Uterus (tissue), 4 donors: ENCODE data around the gene ADCY4. TPM values are rescaled to one million over a fixed set of nuclear protein-coding genes. Genes with fewer than 3 reads are reported as not detected.
A peak's percentile ranks its signal among the peaks of the same experiment; 100 is the strongest.

ENCODE experiments used
- DNase-seq, 2 donors: peaks; one replicate each; pipeline ENCODE4 v3.0.0-alpha.2; 2019 to 2020
- H3K27ac ChIP-seq, 2 donors: fragments of 200-600 bp; sonication (generic); 1 replicate in 1 of 2; 2 replicates in 1 of 2; pipeline ENCODE4 v1.5.1; 2016 to 2018
- H3K27me3 ChIP-seq, 2 donors: fragments of 200-600 bp; sonication (generic); one replicate each; pipeline ENCODE4 v1.5.1; 2018 to 2019; ENCODE audit warnings: control low read depth in 1 of 2
- H3K36me3 ChIP-seq, 2 donors: fragments of 200-600 bp; sonication (generic); one replicate each; pipeline ENCODE4 v1.5.1; 2019; ENCODE audit warnings: control low read depth in 1 of 2
- H3K4me1 ChIP-seq, 2 donors: fragments of 200-600 bp; sonication (generic); one replicate each; pipeline ENCODE4 v1.5.1; 2018 to 2019; ENCODE audit warnings: control low read depth in 1 of 2
- H3K4me3 ChIP-seq, 2 donors: fragments of 200-600 bp; sonication (generic); 1 replicate in 1 of 2; 2 replicates in 1 of 2; pipeline ENCODE4 v1.5.1; 2018 to 2019; ENCODE audit warnings: mild to moderate bottlenecking in 1 of 2
- H3K9me3 ChIP-seq, 2 donors: fragments of 200-600 bp; sonication (generic); one replicate each; pipeline ENCODE4 v1.5.1; 2019; ENCODE audit warnings: control low read depth in 1 of 2
- CTCF ChIP-seq, 4 experiments: fragments of 200-600 bp in 2 of 4; fragments of 450-650 bp in 2 of 4; sonication (generic) in 2 of 4; IDR thresholded peaks; one replicate each; pipeline ENCODE4 v1.5.1; 2016 to 2019; ENCODE audit warnings: antibody characterized with exemption in 4 of 4, mild to moderate bottlenecking in 2 of 4, moderate library complexity in 1 of 4
- POLR2A ChIP-seq, 2 donors: fragments of 450-650 bp; IDR thresholded peaks; one replicate each; pipeline ENCODE4 v1.6.1; 2016; ENCODE audit warnings: antibody characterized with exemption in 2 of 2, mild to moderate bottlenecking in 1 of 2, moderate library complexity in 1 of 2
- intact Hi-C: fragments of 100-400 bp; cut with DNase I; formaldehyde crosslinking; loops from one replicate; pipeline ENCODE4 v1.15.1; 2023; ENCODE audit warnings: low total_unique reads
- total RNA-seq, 4 donors: library from RNA; depleted of rRNA in 3 of 4; stranded (reverse); fragments of >200 nt in 3 of 4; gene quantifications; one replicate each; pipeline versions ENCODE4 v1.1.0 to v1.2.4, GENCODE V29; 2014 to 2023
- donor health status: DM: yes; HTN: yes; CAD: no.

Gene ADCY4
- total RNA-seq, 4 donors from 2014 or later, result 22.8 to 138 (median 86.1) TPM

- Histone ChIP-seq H3K36me3 (no peaks in the 10 kb centered on the region), H3K9me3 (no peaks in the 10 kb centered on the region), H3K27me3 (no peaks in the 10 kb centered on the region), H3K4me1 (no peaks in the 10 kb centered on the region), H3K27ac (no peak overlapping the region), H3K4me3 (no peak overlapping the region)
- intact Hi-C loops, result no loop called here
- no peak for TF ChIP-seq CTCF (IDR thresholded peaks at IDR 0.05)
- no peak for TF ChIP-seq POLR2A (IDR thresholded peaks at IDR 0.05)
- no peak for DNase-seq
Measured at GRCh38 chr14:24343795-24344660, 9.2 kb upstream of the ADCY4 start.

DNA sequence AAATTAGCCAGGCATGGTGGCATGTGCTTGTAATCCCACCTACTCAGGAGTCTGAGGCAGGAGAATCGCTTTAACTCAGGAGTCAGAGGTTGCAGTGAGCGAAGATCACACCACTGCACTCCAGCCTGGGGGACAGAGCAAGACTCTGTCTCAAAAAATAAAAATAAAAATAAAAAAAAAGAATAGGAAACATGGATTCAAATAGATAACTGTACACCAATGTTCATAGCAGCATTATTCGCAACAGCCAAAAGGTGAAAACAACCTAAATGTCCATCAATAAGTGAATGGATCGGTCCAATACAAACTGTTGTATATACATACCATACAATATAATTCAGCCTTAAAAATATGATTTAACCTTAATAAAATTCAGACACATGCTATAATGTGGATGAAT lies 8.0 kb upstream of the ADCY4 start:
- Histone ChIP-seq H3K36me3 (no peaks in the 10 kb centered on the region), H3K9me3 (no peaks in the 10 kb centered on the region), H3K27me3 (no peaks in the 10 kb centered on the region), H3K4me1 (no peaks in the 10 kb centered on the region), H3K4me3 (no peak overlapping the region), H3K27ac (no peak overlapping the region)
- TF ChIP-seq POLR2A (IDR thresholded peaks at IDR 0.05) (no peak), CTCF (IDR thresholded peaks at IDR 0.05) (no peak)
- intact Hi-C loops, result no loop called here
- DNase-seq, result no peak

- Histone ChIP-seq H3K4me1 (no peaks in the 10 kb centered on the region), H3K27me3 (peaks cover 0 to 7% of the 10 kb centered on the region in 2 donors), H3K9me3 (no peaks in the 10 kb centered on the region), H3K27ac (no peak overlapping the region), H3K4me3 (no peak overlapping the region), H3K36me3 (no peaks in the 10 kb centered on the region)
- no peak for DNase-seq
- intact Hi-C loops, result no loop called here
- no peak for TF ChIP-seq POLR2A (IDR thresholded peaks at IDR 0.05)
Measured at GRCh38 chr14:24340606-24341005, 5.7 kb upstream of the ADCY4 start.

DNA sequence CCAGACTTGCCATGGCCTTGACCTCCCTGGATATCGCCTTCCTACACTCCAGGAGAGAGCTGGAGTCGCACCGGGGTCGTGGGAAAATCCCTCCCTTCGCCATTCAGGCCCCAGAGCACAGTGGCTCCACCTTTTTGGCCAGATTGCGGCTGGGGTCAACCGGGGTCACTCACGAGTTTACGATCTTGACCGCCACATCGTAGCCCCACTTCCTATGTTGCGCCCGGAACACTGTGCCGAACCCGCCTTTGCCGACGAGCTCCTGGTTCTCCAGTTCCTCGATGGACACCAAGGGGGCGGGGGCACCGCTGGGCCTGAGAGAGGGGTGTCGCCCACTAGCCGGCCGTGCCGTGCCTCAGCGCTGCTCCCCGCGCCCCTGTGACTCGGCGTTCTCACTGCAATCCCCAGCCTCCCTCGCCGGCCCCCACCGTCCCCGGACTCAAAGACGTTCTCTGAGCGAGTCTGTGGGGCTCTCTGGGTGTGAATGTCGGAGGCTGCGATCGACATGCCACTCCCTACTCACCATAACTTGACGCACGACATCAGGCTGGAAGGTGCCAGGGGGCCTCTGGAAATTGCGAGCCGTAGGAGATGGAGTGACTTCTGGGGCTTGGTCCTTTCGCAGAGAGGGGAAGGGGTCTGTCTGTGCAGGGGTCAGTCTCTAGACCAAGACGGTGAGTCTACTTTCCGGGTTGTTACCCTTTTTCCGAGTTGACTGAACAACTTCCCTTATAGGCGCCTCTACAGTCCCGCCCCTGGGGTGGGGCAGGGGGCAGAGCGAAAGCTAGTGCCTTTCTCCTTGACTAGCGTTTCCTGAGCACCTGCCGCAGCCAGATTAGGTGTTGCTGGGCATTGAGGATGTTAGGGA lies 4.6 kb upstream of the ADCY4 start, which contains the start of gene RIPK3:
TSS of gene RIPK3 (minus strand) at position 708 of the 868 bp plus-strand sequence. CDS start at position 543, 165 bp downstream.
- Histone ChIP-seq H3K4me3 (peak within 1 kb of the TSS; percentile 18 to 31), H3K9me3 (no peaks in the 10 kb centered on the region), H3K27ac (no peak within 1 kb of the TSS), H3K4me1 (peaks cover 0 to 2% of the 10 kb centered on the region in 2 donors), H3K27me3 (peaks cover 0 to 13% of the 10 kb centered on the region in 2 donors), H3K36me3 (no peaks in the 10 kb centered on the region)
- TF ChIP-seq CTCF (IDR thresholded peaks at IDR 0.05) (no peak), POLR2A (IDR thresholded peaks at IDR 0.05) (no peak)
- no peak for DNase-seq
- intact Hi-C loops, result loop anchor here (10.0 kb wide), 1 partner anchor 95 kb away; no protein-coding TSS in a partner anchor

- intact Hi-C loops, result loop anchor here (10.0 kb wide), 1 partner anchor 96 kb away; no protein-coding TSS in a partner anchor
- peaks cover 0 to 20% of the 10 kb centered on the region in 2 donors for H3K27me3 ChIP-seq
- H3K36me3 ChIP-seq, result no peaks in the 10 kb centered on the region
- H3K27ac ChIP-seq, result no peak overlapping the region
- peak overlapping the region; percentile 18 to 31 for H3K4me3 ChIP-seq
- DNase-seq, result no peak
- no peaks in the 10 kb centered on the region for H3K9me3 ChIP-seq
- TF ChIP-seq CTCF (IDR thresholded peaks at IDR 0.05) (no peak), POLR2A (IDR thresholded peaks at IDR 0.05) (no peak)
- peaks cover 0 to 8% of the 10 kb centered on the region in 2 donors for H3K4me1 ChIP-seq
Measured at GRCh38 chr14:24338843-24339242, 4.0 kb upstream of the ADCY4 start.
